Peyer's patch (tissue), 4 donors: ENCODE data around the gene STAT4.

Source experiments
- CTCF ChIP-seq, 6 experiments: fragments of 450-650 bp in 4 of 6; fragments of 200-600 bp in 2 of 6; sonication (generic) in 1 of 6; IDR thresholded peaks; one replicate each; pipeline ENCODE4 v1.5.1; 2017 to 2019; ENCODE audit warnings: antibody characterized with exemption in 6 of 6, mild to moderate bottlenecking in 3 of 6, moderate library complexity in 1 of 6
- POLR2A ChIP-seq, 2 donors: fragments of 450-650 bp; IDR thresholded peaks; one replicate each; pipeline ENCODE4 v1.5.1; 2017; ENCODE audit warnings: antibody characterized with exemption in 2 of 2, mild to moderate bottlenecking in 2 of 2, moderate library complexity in 2 of 2

GRCh38 chr2:191158193-191158592 lies 7.4 kb upstream of the STAT4 start:
- TF ChIP-seq CTCF (IDR thresholded peaks at IDR 0.05): no peak
- no peak for TF ChIP-seq POLR2A (IDR thresholded peaks at IDR 0.05)
